ENCODE measurements around the gene NCK1.

NCK1 gene

GRCh38 chr3:136908297-136908696 is 46.3 kb downstream of the NCK1 start:
- DNase-seq (ENCODE audit: low read depth) = no peak

DNA sequence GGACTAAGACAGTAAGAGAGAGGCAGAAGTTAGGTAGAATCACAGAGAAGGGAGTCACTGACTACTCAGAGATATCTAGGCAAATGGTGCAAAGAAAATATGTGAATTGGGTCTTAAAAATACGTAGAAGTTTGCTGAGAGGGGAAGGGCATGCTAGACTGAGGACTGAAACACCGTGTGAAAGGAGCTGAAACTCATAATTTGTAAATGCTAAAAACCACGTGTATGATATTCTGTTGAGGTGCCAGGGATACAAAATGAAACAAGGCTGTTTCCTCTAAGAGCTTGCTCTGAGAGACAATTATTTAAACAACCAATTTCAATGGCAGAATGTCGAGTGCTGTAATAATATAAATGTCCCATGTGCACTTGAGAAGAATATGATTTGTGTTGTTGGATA is 47.2 kb downstream of the NCK1 start:
- no peak for DNase-seq (ENCODE audit: low read depth)

GRCh38 chr3:136910697-136911096 is 48.7 kb downstream of the NCK1 start:
- DNase-seq (ENCODE audit: low read depth) = no peak

DNA sequence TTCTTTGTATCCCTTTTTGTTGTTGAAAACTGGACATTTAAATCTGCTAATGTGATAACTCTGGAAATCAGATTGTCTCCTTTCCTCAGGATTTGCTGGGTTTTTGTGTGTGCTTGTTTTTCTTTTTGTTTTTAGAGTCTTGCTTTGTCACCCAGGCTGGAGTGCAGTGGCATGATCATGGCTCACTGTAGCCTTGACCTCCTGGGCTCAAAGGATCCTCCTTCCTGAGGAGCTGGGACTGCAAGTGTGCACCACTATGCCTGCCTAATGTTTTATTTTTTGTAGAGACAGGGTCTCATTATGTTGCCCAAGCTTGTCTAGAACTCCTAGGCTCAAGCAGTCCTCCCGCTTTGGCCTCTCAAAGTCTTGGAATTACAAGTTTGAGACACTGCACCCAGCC is 51.2 kb downstream of the NCK1 start:
- DNase-seq (ENCODE audit: low read depth) = no peak

DNA sequence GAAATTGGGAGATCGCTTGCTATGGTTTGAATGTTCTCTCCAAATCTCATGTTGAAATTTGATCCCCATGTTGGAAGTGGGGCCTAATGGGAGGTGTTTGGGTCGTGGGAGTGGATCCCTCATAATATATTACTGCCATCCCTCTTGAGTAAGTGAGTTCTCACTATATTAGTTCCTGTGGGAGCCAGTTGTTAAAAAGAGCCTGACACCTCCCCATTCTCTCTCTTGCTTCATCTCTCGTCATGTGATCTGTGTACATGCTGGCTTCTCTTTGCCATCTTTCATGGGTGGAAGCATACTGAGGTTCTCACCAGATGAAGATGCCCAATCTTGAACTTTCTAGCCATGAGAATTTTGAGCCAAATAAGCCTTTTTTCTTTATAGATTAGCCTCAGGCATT is 52.7 kb downstream of the NCK1 start:
- no peak for DNase-seq (ENCODE audit: low read depth)

- DNase-seq (ENCODE audit: low read depth) = no peak
Measured at GRCh38 chr3:136916223-136916622, 54.2 kb downstream of the NCK1 start.

GRCh38 chr3:136919799-136920580 is 58.0 kb downstream of the NCK1 start:
- no peak for DNase-seq (ENCODE audit: low read depth)

DNA sequence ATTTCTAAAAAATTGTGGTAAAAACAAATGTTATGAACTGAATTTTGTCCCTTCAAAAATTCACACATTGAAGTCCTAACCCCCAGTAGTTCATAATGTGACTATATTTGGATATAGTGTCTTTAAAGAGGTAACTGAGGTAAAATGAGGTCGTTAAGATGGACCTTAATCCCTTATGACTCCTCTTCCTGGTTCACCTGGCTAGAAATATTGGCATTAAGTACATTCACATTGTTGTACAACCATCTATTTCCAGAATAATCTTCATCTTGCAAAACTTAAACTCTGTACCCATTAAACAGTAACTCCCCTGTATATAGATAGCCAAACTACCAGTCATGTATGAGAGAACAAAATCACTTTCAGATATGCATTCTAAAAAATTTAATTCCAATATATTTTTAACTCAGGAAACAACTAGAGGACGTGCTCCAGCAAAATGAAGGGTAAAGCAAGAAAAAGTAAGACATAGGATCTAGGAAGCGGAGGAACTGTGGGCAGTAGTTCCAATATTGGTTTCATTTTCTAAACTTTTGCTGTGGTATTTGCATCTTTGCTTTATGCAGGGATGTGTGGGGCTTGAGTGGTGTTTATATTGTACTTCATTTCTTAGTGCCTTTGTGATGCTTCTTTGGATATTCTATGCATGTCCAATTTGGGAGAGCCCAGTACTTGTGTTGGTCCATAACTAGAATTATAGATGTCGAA is 59.0 kb downstream of the NCK1 start:
- no peak for DNase-seq (ENCODE audit: low read depth)

DNA sequence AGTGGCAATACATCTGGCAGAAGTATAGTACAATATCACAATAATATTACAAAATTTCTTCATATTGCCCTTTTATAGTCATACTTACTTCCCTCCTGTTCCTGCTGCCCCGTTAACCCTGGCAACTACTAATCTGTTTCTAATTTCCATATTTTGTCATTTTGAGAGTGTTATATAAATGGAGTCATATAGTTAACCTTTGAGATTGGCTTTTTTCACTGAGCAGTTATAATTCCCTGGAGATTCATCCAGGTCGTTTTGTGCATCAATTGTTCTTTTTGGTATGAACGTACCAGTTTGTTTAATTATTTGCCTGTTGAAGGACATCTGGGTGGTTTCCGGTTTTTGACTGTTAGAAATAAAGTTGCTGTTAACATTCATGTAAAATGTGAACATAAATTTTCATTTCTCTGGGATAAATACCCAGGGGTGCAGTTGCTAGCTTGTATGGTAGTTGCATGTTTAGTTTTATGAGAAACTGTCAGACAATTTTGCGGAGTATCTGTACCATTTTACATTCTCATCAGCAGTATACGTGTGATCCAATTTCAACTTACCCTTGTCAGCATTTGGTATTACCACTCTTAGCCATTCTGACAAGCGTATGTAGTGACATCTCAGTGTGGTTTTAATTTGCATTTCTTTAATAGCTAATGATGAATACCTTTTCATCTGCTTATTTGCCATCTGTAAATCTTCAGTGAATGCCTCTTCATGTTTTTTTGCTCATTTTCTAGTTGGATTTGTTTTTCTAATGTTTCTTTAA is 63.6 kb downstream of the NCK1 start:
- no peak for DNase-seq (ENCODE audit: low read depth)

DNA sequence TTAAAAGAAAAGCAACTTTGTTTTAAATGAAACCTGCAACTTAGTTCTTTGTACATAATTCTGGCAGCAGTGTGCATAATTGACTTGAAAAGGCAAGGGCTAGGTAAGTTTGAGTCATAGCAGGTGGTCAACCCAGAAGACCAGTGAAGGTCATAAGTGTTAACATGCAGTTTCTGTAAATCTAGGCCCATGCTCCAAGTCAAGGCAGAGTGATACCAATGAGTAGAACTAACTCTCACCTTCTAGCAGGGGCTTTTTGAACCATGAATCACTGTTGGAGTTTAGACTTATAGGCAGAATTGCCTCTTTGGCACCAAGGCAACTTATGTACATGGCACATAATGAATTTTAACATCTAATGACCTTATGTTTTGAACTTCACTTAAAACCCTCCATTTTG is 66.2 kb downstream of the NCK1 start:
- DNase-seq (ENCODE audit: low read depth) = no peak

GRCh38 chr3:136929977-136930670 is 68.1 kb downstream of the NCK1 start:
- no peak for DNase-seq (ENCODE audit: low read depth)

GRCh38 chr3:136931606-136932005 is 69.6 kb downstream of the NCK1 start:
- DNase-seq (ENCODE audit: low read depth) = no peak

DNA sequence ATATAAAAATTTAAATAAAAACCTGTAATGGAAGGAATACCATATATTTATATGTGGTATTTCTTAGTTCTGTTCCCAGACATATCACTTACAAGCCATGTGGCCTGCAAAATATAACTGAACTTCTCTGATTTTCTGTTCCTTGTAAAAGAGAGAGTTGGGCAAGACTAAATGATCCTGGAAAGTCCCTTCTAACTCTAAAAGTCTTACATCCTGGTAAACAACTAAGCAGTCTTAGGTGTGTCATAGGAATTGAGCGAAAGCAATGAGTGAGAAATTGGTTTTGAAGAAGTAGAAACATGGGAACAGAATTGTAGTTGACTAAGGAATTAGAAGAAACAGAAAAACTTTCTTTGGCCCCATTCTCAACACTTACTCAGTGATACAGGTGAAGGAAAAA is 70.5 kb downstream of the NCK1 start:
- DNase-seq (ENCODE audit: low read depth) = no peak

DNA sequence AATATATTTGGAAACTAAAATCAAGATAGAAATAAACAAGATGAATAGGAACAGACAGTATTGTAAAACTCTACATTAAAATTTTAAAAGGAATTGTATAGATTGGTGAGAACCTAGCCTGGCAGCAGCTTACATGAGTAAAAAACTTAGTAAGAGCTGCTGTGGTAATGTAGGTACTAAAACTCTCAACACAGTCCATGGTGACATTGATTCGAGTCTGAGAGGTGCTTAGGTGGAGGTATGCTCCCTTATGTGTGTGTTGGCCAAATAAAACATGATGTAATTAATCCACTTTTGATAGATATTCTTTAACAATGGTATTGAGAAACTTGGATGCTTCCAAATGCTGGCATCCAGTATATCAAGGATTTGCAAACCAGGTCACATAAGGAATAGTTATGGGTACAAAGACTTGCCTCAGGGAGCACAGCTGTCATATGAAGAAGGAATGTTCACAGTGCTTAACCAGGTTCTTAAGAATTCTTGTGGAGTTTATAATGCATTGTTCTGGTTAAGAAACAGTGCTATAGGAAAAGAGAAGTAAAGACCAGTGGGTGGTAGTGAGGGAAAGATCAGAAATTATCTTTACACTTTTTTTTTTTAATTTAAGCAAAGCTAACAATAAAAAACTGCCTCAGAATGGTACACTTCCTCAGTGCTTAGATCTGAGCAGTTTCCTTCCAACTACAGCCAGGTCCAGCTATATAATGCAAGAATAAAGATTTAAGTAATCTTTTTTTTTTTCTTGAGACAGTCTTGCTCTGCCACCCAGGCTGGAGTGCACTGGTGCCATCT is 71.2 kb downstream of the NCK1 start:
- no peak for DNase-seq (ENCODE audit: low read depth)

GRCh38 chr3:136937175-136937574 is 75.2 kb downstream of the NCK1 start:
- no peak for DNase-seq (ENCODE audit: low read depth)

GRCh38 chr3:136937851-136938250 is 75.8 kb downstream of the NCK1 start:
- DNase-seq (ENCODE audit: low read depth) = no peak

DNA sequence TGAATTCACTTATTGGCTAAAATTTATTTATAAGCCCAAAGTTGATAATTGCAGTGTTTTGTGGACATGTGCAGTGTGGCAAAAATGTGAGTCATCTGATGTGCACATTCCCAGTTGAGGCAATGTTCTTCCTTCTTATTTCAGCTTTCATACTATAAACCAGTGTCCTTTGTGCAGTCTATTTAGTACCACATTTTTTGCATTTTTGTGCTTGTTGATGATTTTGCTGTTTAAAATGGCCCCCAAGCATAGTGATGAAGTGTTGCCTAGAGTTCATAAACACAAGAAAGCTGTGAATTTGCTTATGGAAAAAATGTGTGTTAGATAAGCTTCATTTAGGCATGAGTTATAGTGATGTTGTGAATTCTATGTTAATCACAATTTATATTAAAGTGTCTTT is 76.3 kb downstream of the NCK1 start:
- no peak for DNase-seq (ENCODE audit: low read depth)

GRCh38 chr3:136939489-136939888 is 77.5 kb downstream of the NCK1 start:
- DNase-seq (ENCODE audit: low read depth) = no peak

DNA sequence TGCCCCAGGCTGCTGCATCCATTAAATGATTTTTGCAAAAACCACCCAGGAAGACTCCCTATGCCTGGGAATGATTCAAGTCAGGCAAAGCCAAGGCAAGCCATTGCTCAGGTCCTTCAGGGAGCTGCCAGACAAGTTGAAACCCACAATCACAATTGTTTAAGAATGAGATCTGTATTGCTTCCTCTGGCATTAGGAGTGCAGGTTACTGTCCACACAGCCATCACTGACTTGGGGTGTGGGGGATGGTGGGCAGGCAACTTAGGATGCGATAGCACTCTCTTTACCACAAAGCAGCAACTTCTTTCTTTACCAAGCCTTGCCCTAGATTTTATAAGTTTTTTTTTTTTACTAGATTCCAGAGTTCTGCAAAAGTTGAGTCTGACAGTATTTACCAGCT is 80.8 kb downstream of the NCK1 start:
- no peak for DNase-seq (ENCODE audit: low read depth)

GRCh38 chr3:136943436-136943835 is 81.4 kb downstream of the NCK1 start:
- no peak for DNase-seq (ENCODE audit: low read depth)

GRCh38 chr3:136946978-136947377 is 85.0 kb downstream of the NCK1 start:
- DNase-seq (ENCODE audit: low read depth) = no peak

DNA sequence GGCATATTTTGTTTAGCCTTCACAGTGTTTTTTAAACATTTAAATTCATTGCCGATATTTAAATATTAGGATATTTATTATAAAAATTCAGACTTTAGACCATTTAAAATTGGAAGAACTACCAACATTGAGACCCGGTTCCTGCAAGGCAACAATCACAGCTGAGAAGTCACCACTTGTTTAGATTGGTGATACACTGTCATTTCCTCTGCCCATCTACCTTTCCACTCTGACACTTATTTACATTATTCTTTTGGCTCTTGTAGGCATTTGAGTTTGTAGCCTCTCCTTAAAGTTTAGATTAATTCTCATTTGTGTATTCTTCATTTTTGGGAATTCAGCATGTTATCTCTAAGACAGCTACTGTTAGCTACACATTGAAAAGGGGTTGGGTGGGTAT is 85.5 kb downstream of the NCK1 start:
- no peak for DNase-seq (ENCODE audit: low read depth)
